Body of pancreas (tissue), 4 donors: ENCODE measurements around the gene RAP1B. TPM values are rescaled to one million over a fixed set of nuclear protein-coding genes. Genes with fewer than 3 reads are reported as not detected.

Experiments used
- ATAC-seq: fragments of 150-250 bp; one replicate; pipeline ENCODE4 v1.9.1; 2016
- DNase-seq, 4 donors: peaks; one replicate each; pipeline ENCODE4 v3.0.0-alpha.2; 2019
- H3K27ac ChIP-seq, 4 donors: fragments of 200-600 bp; sonication (generic); 1 replicate in 3 of 4; 2 replicates in 1 of 4; pipeline versions ENCODE4 v1.5.1 to v1.6.1; 2016 to 2019; ENCODE audit warnings: mild to moderate bottlenecking in 1 of 4, mixed read lengths in 1 of 4, moderate library complexity in 1 of 4
- H3K27me3 ChIP-seq, 2 donors: fragments of 200-600 bp; sonication (generic); one replicate each; pipeline ENCODE4 v1.6.0; 2016; ENCODE audit warnings: mild to moderate bottlenecking in 1 of 2
- H3K36me3 ChIP-seq, 2 donors: fragments of 200-600 bp; sonication (generic); replicated peaks in 1 of 2; 2 replicates each; pipeline ENCODE4 v1.5.1; 2016; ENCODE audit warnings: low read depth in 2 of 2; ENCODE audit not compliant: insufficient read depth in 1 of 2
- H3K4me1 ChIP-seq: fragments of 200-600 bp; sonication (generic); one replicate; pipeline ENCODE4 v1.6.0; 2016
- H3K4me3 ChIP-seq, 2 donors: fragments of 200-600 bp; sonication (generic); 1 replicate in 1 of 2; 2 replicates in 1 of 2; pipeline ENCODE4 v1.5.1; 2016 to 2019
- H3K9me3 ChIP-seq, 3 donors: fragments of 200-600 bp; sonication (generic); 1 replicate in 2 of 3; 2 replicates in 1 of 3; pipeline ENCODE4 v1.5.1; 2016
- POLR2A ChIP-seq, 3 donors: fragments of 450-650 bp; IDR thresholded peaks; one replicate each; pipeline ENCODE4 v1.6.1; 2016; ENCODE audit warnings: antibody characterized with exemption in 3 of 3, mild to moderate bottlenecking in 2 of 3
- WGBS, 2 donors: methylation state at CpG; one replicate each; pipeline ENCODE4 v1.1.5; 2017; 5-methylcytosine and 5-hydroxymethylcytosine counted together
- intact Hi-C: fragments of 100-400 bp; cut with DNase I; formaldehyde crosslinking; loops from one replicate; pipeline ENCODE4 v1.15.1; 2023
- total RNA-seq, 2 donors: library from RNA; depleted of rRNA; stranded (reverse); fragments of >200 nt; gene quantifications; one replicate each; pipeline ENCODE4 v1.1.0, GENCODE V29; 2016
- TF ChIP-seq, protein P1 (sequence below), 7 experiments: fragments of 450-650 bp in 4 of 7; fragments of 200-600 bp in 3 of 7; sonication (generic) in 3 of 7; IDR thresholded peaks; one replicate each; pipeline ENCODE4 v1.5.1; 2016 to 2019; ENCODE audit warnings: antibody characterized with exemption in 7 of 7

Gene RAP1B
- total RNA-seq, 2 donors from 2014 or later, result 47.5 to 74.5 TPM

DNA sequence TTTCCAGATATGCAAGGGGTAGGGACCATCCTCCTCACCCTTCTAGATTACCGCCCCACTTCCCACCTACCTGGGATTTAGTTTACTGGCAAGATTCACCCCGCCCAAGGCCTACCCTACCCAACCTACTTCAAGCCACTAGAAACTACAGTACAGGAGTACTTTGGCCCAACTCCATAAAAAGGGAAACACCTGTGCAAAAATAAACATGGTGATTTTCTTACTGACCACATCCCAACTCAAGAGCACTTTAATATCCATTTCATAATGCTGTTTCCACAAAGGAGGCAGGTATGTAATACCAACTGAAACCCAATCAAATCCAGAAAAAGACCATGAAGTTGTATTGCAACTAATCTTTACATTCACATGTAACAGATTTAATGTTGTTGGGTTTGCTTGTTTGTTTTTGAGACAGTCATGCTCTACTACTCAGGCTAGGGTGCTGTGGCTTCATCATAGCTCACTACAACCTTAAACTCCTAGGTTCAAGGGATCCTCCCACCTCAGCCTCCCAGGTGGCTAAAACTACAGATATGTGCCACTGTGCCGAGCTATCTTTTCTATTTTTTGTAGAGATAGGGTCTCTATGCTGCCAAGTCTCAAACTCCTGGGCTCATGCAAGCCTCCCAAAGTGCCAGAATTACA is 41.7 kb upstream of the RAP1B start:
- Histone ChIP-seq H3K36me3 (no peaks in the 10 kb centered on the region), H3K27ac (no peak overlapping the region), H3K9me3 (no peaks in the 10 kb centered on the region), H3K4me1 (no peaks in the 10 kb centered on the region), H3K4me3 (no peak overlapping the region), H3K27me3 (no peaks in the 10 kb centered on the region)
- intact Hi-C loops, result no loop called here
- DNase-seq, result no peak
- TF ChIP-seq, protein P1, sequence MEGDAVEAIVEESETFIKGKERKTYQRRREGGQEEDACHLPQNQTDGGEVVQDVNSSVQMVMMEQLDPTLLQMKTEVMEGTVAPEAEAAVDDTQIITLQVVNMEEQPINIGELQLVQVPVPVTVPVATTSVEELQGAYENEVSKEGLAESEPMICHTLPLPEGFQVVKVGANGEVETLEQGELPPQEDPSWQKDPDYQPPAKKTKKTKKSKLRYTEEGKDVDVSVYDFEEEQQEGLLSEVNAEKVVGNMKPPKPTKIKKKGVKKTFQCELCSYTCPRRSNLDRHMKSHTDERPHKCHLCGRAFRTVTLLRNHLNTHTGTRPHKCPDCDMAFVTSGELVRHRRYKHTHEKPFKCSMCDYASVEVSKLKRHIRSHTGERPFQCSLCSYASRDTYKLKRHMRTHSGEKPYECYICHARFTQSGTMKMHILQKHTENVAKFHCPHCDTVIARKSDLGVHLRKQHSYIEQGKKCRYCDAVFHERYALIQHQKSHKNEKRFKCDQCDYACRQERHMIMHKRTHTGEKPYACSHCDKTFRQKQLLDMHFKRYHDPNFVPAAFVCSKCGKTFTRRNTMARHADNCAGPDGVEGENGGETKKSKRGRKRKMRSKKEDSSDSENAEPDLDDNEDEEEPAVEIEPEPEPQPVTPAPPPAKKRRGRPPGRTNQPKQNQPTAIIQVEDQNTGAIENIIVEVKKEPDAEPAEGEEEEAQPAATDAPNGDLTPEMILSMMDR (IDR thresholded peaks at IDR 0.05), result no peak
- no peak for ATAC-seq
- 90 to 91% methylated on average over 3 of the region's 3 CpGs for WGBS, 2 donors

DNA sequence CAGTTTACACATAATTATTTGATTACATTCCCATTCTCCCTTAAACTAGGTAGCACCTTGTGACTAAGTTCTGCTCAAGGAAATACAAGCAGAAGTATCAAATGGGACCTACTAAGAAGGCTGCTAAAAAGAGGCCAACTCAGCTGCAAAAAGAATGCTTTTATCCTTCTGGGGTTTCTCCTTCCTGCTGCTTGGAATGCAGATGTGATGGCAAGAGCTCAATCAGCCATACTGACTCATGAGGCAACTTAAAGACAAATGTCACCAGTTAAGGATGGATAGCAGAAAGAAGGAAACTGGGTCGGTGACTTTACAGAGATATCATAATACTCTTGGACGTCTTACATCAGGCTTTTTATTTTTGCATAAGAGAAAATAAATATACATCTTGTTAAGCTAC is 38.0 kb upstream of the RAP1B start:
- H3K27me3 ChIP-seq, result no peaks in the 10 kb centered on the region
- DNase-seq, result no peak
- TF ChIP-seq, protein P1 (IDR thresholded peaks at IDR 0.05), result no peak
- no peak for TF ChIP-seq POLR2A (IDR thresholded peaks at IDR 0.05)
- no peaks in the 10 kb centered on the region for H3K9me3 ChIP-seq
- H3K4me1 ChIP-seq, result no peaks in the 10 kb centered on the region
- H3K4me3 ChIP-seq, result no peak overlapping the region
- intact Hi-C loops, result no loop called here
- WGBS, 2 donors, result 62 to 69% methylated on average over 2 of the region's 2 CpGs
- no peaks in the 10 kb centered on the region for H3K36me3 ChIP-seq
- ATAC-seq, result no peak
- H3K27ac ChIP-seq, result no peak overlapping the region

DNA sequence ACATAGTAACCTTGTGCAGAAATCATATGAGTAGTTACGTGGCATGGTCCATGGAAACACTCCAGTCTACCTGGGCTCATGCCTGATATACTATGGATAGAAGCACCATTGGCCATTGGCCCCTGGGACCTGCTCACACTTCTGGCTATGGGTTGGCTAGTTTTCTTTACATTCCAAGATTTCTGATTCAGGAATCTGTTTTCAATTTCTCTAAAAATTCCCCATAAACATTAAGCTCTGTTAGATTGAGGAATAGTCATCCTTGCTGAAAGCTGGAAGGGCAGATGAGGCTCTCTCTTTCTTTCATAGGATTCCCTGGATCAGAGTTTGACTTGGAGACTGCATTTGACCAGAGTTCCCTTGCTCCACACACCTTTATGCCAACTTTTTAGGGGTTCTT is 37.3 kb upstream of the RAP1B start:
- no peak overlapping the region for H3K27ac ChIP-seq
- DNase-seq (no peak), ATAC-seq (no peak)
- no peaks in the 10 kb centered on the region for H3K27me3 ChIP-seq
- no peak for TF ChIP-seq POLR2A (IDR thresholded peaks at IDR 0.05)
- TF ChIP-seq, protein P1 (IDR thresholded peaks at IDR 0.05), result no peak
- H3K4me1 ChIP-seq, result no peaks in the 10 kb centered on the region
- no peak overlapping the region for H3K4me3 ChIP-seq
- intact Hi-C loops, result no loop called here
- WGBS, 2 donors, result 83 to 90% methylated on average over 1 of the region's 1 CpG
- H3K9me3 ChIP-seq, result no peaks in the 10 kb centered on the region
- no peaks in the 10 kb centered on the region for H3K36me3 ChIP-seq

DNA sequence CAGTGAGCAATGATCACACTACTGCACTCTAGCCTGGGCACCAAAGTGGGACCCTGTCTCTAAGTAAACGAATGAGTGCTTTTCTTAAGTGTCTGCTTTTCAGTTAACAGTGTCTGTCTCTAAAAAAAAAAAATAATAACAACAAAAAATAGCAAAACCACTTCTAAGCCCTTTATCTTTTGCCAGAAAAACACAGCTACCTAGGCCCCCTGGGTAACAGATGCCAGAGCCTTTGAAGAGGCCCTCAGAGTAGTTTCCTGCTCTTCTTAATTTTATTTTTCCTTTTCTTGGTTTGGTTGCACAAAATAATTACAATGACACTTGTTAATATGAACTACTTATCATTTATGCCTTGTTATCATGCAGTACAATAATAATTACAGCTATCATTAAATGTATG is 32.8 kb upstream of the RAP1B start:
- Histone ChIP-seq H3K4me1 (no peaks in the 10 kb centered on the region), H3K27ac (no peak overlapping the region), H3K4me3 (no peak overlapping the region), H3K27me3 (no peaks in the 10 kb centered on the region), H3K9me3 (no peaks in the 10 kb centered on the region), H3K36me3 (no peaks in the 10 kb centered on the region)
- no peak for DNase-seq
- 57 to 59% methylated on average over 1 of the region's 1 CpG for WGBS, 2 donors
- ATAC-seq, result no peak
- intact Hi-C loops, result no loop called here
- TF ChIP-seq, protein P1 (IDR thresholded peaks at IDR 0.05), result no peak
- TF ChIP-seq POLR2A (IDR thresholded peaks at IDR 0.05), result no peak

DNA sequence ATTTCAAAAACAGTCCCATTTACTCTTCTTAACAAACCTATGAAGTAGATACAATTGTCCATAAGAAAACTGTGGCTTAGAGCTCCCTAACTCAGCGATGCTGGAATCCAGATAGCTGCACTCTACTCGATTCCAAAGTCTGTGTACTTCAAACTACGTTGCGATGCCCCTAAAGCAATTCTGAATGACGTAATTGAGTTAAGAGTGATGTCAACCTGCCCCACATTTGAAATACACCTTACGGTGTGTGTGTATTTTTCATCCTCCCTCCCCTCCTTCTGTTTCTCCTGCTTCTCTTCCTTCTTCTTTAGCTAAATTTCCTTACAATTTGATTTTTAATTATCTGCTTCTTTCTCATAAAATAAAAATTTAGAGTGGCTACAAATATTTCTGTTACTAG is 31.9 kb upstream of the RAP1B start:
- Histone ChIP-seq H3K4me1 (no peaks in the 10 kb centered on the region), H3K4me3 (no peak overlapping the region)
- 71 to 78% methylated on average over 6 of the region's 6 CpGs for WGBS, 2 donors

More for the DNA sequence above, 31.9 kb upstream of the RAP1B start:
- H3K27me3 ChIP-seq, result no peaks in the 10 kb centered on the region
- intact Hi-C loops, result no loop called here
- TF ChIP-seq POLR2A (IDR thresholded peaks at IDR 0.05), result no peak
- TF ChIP-seq, protein P1 (IDR thresholded peaks at IDR 0.05), result no peak
- no peak for DNase-seq
- H3K9me3 ChIP-seq, result no peaks in the 10 kb centered on the region
- no peak for ATAC-seq
- H3K36me3 ChIP-seq, result no peaks in the 10 kb centered on the region
- H3K27ac ChIP-seq, result no peak overlapping the region
